Globus pallidus (tissue), 1 donor: ENCODE data around the gene RBFOX2.
"Not testable (repeated sequence)": the region's sequence is repeated elsewhere in the genome, so short reads cannot be mapped to it uniquely, and the experiment has no call there.

Source experiments
- DNase-seq: peaks from one replicate; pipeline ENCODE4 v3.0.0-alpha.2; 2015; ENCODE audit warnings: low spot score

The RBFOX2 gene

GRCh38 chr22:35736166-35736565, 292.5 kb downstream of the RBFOX2 start:
- no peak for DNase-seq

GRCh38 chr22:35735542-35735941, 293.1 kb downstream of the RBFOX2 start:
- DNase-seq = no peak

GRCh38 chr22:35734517-35734827, 294.2 kb downstream of the RBFOX2 start:
- DNase-seq = no peak

GRCh38 chr22:35733791-35734516, 294.7 kb downstream of the RBFOX2 start:
- DNase-seq = no peak

- DNase-seq = no peak
Measured at GRCh38 chr22:35733036-35733435, 295.6 kb downstream of the RBFOX2 start.

- no peak for DNase-seq
Measured at GRCh38 chr22:35732116-35732515, 296.5 kb downstream of the RBFOX2 start.

- DNase-seq = no peak
Measured at GRCh38 chr22:35731321-35731720, 297.3 kb downstream of the RBFOX2 start.

- no peak for DNase-seq
Measured at GRCh38 chr22:35729309-35729698, 299.3 kb downstream of the RBFOX2 start.

GRCh38 chr22:35728639-35729308, 299.9 kb downstream of the RBFOX2 start:
- no peak for DNase-seq

GRCh38 chr22:35727436-35727835, 301.2 kb downstream of the RBFOX2 start:
- no peak for DNase-seq

GRCh38 chr22:35726933-35727332, 301.7 kb downstream of the RBFOX2 start:
- DNase-seq = no peak

GRCh38 chr22:35726398-35726797, 302.2 kb downstream of the RBFOX2 start:
- no peak for DNase-seq

GRCh38 chr22:35725521-35725920, 303.1 kb downstream of the RBFOX2 start:
- DNase-seq = no peak

GRCh38 chr22:35721960-35722359, 306.7 kb downstream of the RBFOX2 start:
- DNase-seq = no peak

GRCh38 chr22:35719212-35719875, 309.3 kb downstream of the RBFOX2 start:
- no peak for DNase-seq

- DNase-seq = no peak
Measured at GRCh38 chr22:35717572-35717971, 311.1 kb downstream of the RBFOX2 start, which contains the start of gene APOL5. APOL5 (plus strand) TSS chr22:35717872; CDS start chr22:35717872, 0 bp downstream.

GRCh38 chr22:35712672-35713071, 316.0 kb downstream of the RBFOX2 start:
- no peak for DNase-seq

- no peak for DNase-seq
Measured at GRCh38 chr22:35711336-35711735, 317.3 kb downstream of the RBFOX2 start.

GRCh38 chr22:35708917-35709316, 319.7 kb downstream of the RBFOX2 start:
- no peak for DNase-seq

GRCh38 chr22:35708453-35708852, 320.2 kb downstream of the RBFOX2 start:
- DNase-seq = no peak

- DNase-seq = no peak
Measured at GRCh38 chr22:35705141-35705540, 323.5 kb downstream of the RBFOX2 start.

- DNase-seq = no peak
Measured at GRCh38 chr22:35703861-35704584, 324.6 kb downstream of the RBFOX2 start.

- not testable (repeated sequence) for DNase-seq
Measured at GRCh38 chr22:35699852-35700251, 328.8 kb downstream of the RBFOX2 start.
